K562 (cell line): ENCODE results near the gene PLEKHF1. TPM values are rescaled to one million over a fixed set of nuclear protein-coding genes. Genes with fewer than 3 reads are reported as not detected.

Experiments used
- CHD1 ChIP-seq: fragments of 200-600 bp; sonication (generic); IDR thresholded peaks from one replicate; pipeline ENCODE4 v1.6.1; 2012; ENCODE audit warnings: mild to moderate bottlenecking, moderate library complexity, low read length, inconsistent platforms
- CREB1 ChIP-seq, 2 experiments: sonication (generic) in 1 of 2; formaldehyde crosslinking in 1 of 2; IDR thresholded peaks; 2 replicates each; pipeline versions ENCODE4 v1.6.1 to v1.8.0; 2012 to 2022; ENCODE audit warnings: inconsistent platforms in 1 of 2, mild to moderate bottlenecking in 1 of 2, missing genetic modification reagents in 1 of 2, moderate library complexity in 1 of 2
- EP300 ChIP-seq: IDR thresholded peaks from 2 replicates; pipeline ENCODE4 v1.6.1; 2012; ENCODE audit warnings: low read length, improper control_type of control experiment
- HLTF ChIP-seq: fragments of 450-650 bp; IDR thresholded peaks from 2 replicates; pipeline ENCODE4 v1.6.1; 2016
- MAX ChIP-seq: sonication (generic); formaldehyde crosslinking; IDR thresholded peaks from 2 replicates; pipeline ENCODE4 v1.9.0; 2022; ENCODE audit warnings: mild to moderate bottlenecking, missing genetic modification reagents
- MGA ChIP-seq: fragments of 450-650 bp; IDR thresholded peaks from 2 replicates; pipeline ENCODE4 v1.6.1; 2016; ENCODE audit warnings: mild to moderate bottlenecking, moderate library complexity
- PHF8 ChIP-seq: fragments of 200-600 bp; sonication (generic); IDR thresholded peaks from 2 replicates; pipeline ENCODE4 v1.6.1; 2012; ENCODE audit warnings: mixed run types, mild to moderate bottlenecking, inconsistent platforms, low read length, moderate library complexity, borderline replicate concordance
- TARDBP ChIP-seq: fragments of 450-650 bp; IDR thresholded peaks from 2 replicates; pipeline ENCODE4 v1.6.1; 2016
- TCF3 ChIP-seq: sonication (generic); formaldehyde crosslinking; IDR thresholded peaks from 2 replicates; pipeline ENCODE4 v1.4.0; 2020; ENCODE audit warnings: mild to moderate bottlenecking, missing genetic modification reagents
- ZNF165 ChIP-seq: fragments of 250-450 bp; sonication (Bioruptor Pico); IDR thresholded peaks from 2 replicates; pipeline ENCODE4 v1.4.0; 2020; ENCODE audit warnings: borderline replicate concordance
- ZNF274 ChIP-seq: IDR thresholded peaks from 2 replicates; pipeline ENCODE4 v1.6.1; 2011; ENCODE audit warnings: low read depth, mild to moderate bottlenecking, low read length, moderate library complexity, borderline replicate concordance
- polyA plus RNA-seq, 8 experiments: library from polyadenylated mRNA; depleted of rRNA in 4 of 8; stranded (reverse) in 5 of 8; unstranded in 3 of 8; fragments of >200 nt; fragmentation: Nextera tagmentation in 2 of 8; fragmentation: Illumina TruSeq in 1 of 8; extraction: Ambion mirVana in 2 of 8; extraction: Trizol in 1 of 8; gene quantifications; 2 replicates each; pipeline versions ENCODE4 v1.2.1 to v1.2.3, GENCODE V29; 2011 to 2014; ENCODE audit warnings: inconsistent platforms in 1 of 8, missing spikeins in 1 of 8
- total RNA-seq, 7 experiments: library from RNA; depleted of rRNA in 6 of 7; stranded (reverse); fragments of >200 nt in 6 of 7; fragmentation: Illumina TruSeq in 2 of 7; extraction: Trizol in 2 of 7; gene quantifications; 2 replicates each; pipeline versions ENCODE4 v1.2.1 to v1.2.3, GENCODE V29; 2011 to 2021; ENCODE audit warnings: low replicate concordance in 1 of 7
- TF ChIP-seq, protein P1 (sequence below): fragments of 450-650 bp; conservative IDR thresholded peaks from 2 replicates; pipeline ENCODE4 v1.6.1; 2016; ENCODE audit warnings: missing genetic modification characterization, low read depth, mild to moderate bottlenecking, control low read depth, missing compliant biosample characterization
- TF ChIP-seq, protein P2 (sequence below): fragments of 450-650 bp; formaldehyde crosslinking; IDR thresholded peaks from 2 replicates; pipeline ENCODE4 v1.4.0; 2022; ENCODE audit warnings: missing genetic modification characterization

PLEKHF1 gene
- total and polyA plus RNA-seq, 9 of the 15 experiments (the other 6 are each of a cell fraction or from before 2014, with no cell fraction given) = 0.07 to 13.4 (median 3.9) TPM; not detected in 1

DNA sequence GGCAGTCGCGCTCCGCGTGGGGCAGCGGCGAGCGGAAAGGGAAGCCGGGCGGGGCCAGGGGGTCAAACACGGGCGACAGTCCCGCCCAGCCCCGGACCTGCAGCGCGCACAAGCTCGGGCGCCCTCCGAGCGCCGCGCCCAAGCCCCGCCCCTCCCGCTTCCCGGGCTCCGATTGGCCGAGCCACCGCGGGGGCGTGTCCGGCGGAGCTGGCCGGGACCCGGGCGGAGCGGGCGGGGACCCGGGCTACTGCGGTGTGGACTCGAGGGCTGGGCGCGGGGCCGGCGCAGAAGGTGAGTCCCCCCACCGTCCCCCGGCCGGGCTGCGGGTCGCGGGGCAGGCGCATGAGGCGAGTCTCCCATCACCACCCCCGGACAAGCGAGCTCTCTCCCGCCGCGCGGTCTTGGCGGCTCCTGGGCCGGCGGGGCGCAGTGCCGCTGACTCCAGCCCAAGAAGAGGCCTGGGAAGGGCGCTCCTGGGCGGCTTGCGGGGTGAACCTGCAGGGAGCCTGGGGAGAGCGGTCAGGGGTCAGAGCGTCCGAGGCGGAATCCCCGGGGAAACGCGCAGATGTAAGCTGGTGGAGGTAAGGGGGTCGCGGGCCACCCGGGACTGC is at the start of gene PLEKHF1 (continued):
- TF ChIP-seq MGA (no peak), PHF8 (peak; percentile 67; the same call in 1 of the 2 replicates), EP300 (no peak), CHD1 (no peak), TCF3 (no peak), MAX (CRISPR knock-in tag) (no peak), ZNF165 (no peak), CREB1 (IDR thresholded peaks at IDR 0.05) (peak; percentile 72; the same call in 1 of the 2 replicates), CREB1 (CRISPR knock-in tag; IDR thresholded peaks at IDR 0.05) (no peak; the same call in 1 of the 2 replicates), TARDBP (no peak), HLTF (no peak), ZNF274 (no peak)
- TF ChIP-seq, protein P1, sequence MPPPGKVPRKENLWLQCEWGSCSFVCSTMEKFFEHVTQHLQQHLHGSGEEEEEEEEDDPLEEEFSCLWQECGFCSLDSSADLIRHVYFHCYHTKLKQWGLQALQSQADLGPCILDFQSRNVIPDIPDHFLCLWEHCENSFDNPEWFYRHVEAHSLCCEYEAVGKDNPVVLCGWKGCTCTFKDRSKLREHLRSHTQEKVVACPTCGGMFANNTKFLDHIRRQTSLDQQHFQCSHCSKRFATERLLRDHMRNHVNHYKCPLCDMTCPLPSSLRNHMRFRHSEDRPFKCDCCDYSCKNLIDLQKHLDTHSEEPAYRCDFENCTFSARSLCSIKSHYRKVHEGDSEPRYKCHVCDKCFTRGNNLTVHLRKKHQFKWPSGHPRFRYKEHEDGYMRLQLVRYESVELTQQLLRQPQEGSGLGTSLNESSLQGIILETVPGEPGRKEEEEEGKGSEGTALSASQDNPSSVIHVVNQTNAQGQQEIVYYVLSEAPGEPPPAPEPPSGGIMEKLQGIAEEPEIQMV (tag) = no peak
- TF ChIP-seq, protein P2, sequence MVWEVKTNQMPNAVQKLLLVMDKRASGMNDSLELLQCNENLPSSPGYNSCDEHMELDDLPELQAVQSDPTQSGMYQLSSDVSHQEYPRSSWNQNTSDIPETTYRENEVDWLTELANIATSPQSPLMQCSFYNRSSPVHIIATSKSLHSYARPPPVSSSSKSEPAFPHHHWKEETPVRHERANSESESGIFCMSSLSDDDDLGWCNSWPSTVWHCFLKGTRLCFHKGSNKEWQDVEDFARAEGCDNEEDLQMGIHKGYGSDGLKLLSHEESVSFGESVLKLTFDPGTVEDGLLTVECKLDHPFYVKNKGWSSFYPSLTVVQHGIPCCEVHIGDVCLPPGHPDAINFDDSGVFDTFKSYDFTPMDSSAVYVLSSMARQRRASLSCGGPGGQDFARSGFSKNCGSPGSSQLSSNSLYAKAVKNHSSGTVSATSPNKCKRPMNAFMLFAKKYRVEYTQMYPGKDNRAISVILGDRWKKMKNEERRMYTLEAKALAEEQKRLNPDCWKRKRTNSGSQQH (CRISPR knock-in tag) = no peak
